ENCODE data around the gene CAMK2A.

GRCh38 chr5:150176745-150177477, 112.7 kb downstream of the CAMK2A start:
- TF ChIP-seq CTCF (IDR thresholded peaks at IDR 0.05 in 8 of 11, conservative IDR thresholded peaks at IDR 0.05 in 3 of 11) (no peak), POLR2A (IDR thresholded peaks at IDR 0.05) (no peak)

Measured in spleen (tissue), 7 donors.